KOPT-K1 (cell line): ENCODE measurements around the gene IL26.

Experiments used
- H3K27ac ChIP-seq: fragments of 200-600 bp; sonication (generic); 2 replicates; pipeline ENCODE4 v1.5.1; 2016; ENCODE audit warnings: antibody characterized with exemption, mild to moderate bottlenecking, low read depth, low read length; ENCODE audit not compliant: poor library complexity, severe bottlenecking
- H3K36me3 ChIP-seq: fragments of 200-600 bp; sonication (generic); 2 replicates; pipeline ENCODE4 v1.5.1; 2017; ENCODE audit warnings: antibody characterized with exemption, mild to moderate bottlenecking, low read length, moderate library complexity; ENCODE audit not compliant: insufficient read depth
- H3K9me3 ChIP-seq: fragments of 200-600 bp; sonication (generic); 2 replicates; pipeline ENCODE4 v1.5.1; 2017; ENCODE audit warnings: antibody characterized with exemption, low read length, mild to moderate bottlenecking; ENCODE audit not compliant: insufficient read depth, poor library complexity, severe bottlenecking

IL26 gene

DNA sequence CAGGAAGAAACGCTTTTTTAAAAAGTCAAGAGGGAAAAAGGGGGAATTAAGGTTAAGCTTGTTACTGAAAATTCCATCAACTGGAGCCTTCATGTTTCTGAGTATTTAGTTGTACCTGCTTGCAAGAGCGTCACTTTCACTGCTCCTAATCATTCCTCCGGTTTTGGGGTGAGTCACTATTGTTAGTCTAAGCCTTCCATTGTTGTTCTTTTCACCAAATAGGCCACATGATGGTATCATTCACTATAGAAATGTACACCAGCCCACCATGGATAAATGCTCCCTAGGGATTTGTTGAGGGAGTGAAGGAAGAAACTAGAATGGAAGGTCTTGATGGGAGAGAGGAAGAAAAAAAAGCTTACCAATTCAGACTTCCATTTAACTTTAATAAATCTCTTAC is 24.8 kb upstream of the IL26 start:
- Histone ChIP-seq H3K9me3 (peaks cover 5% of the 10 kb centered on the region), H3K36me3 (no peaks in the 10 kb centered on the region), H3K27ac (no peak overlapping the region)

DNA sequence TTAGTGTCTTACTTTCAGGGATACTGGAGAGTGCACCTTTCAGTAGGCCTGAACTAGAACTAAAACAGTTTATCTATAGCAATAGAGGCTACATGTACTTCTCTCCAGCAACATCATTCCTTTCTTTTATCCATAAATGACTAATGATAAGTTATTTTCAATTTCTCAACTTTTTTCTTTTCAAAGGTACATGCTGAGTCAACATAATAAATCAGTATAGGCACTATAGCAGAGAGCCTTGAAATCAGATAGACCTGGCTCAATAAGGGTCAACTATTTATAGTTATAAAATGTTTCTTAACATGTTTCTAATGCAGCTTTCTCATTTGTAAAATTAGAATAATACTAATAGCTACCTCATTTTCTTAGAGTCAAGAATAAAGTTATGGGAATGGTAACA is 22.2 kb upstream of the IL26 start:
- Histone ChIP-seq H3K36me3 (no peaks in the 10 kb centered on the region), H3K27ac (no peak overlapping the region), H3K9me3 (peaks cover 5% of the 10 kb centered on the region)

DNA sequence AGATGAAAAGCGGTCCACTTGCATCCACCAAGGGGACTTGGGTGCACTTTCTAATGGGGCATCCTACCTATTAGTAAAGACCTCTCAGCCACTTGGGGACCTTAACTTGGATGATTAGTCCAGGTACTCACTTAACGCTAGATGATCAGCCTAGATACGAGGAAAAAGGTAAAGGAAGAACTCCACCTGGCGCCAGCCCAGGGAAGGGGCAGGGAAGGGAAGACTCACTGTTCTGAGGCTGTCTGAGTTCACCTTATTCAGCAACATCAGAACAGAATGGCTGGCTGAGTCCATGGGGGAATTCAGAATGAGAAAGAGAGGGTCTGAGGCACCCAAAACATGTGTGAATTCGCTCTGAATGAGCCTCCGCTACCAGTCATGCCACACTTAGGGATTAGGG is 20.7 kb upstream of the IL26 start:
- peaks cover 5% of the 10 kb centered on the region for H3K9me3 ChIP-seq
- H3K27ac ChIP-seq = no peak overlapping the region
- no peaks in the 10 kb centered on the region for H3K36me3 ChIP-seq

DNA sequence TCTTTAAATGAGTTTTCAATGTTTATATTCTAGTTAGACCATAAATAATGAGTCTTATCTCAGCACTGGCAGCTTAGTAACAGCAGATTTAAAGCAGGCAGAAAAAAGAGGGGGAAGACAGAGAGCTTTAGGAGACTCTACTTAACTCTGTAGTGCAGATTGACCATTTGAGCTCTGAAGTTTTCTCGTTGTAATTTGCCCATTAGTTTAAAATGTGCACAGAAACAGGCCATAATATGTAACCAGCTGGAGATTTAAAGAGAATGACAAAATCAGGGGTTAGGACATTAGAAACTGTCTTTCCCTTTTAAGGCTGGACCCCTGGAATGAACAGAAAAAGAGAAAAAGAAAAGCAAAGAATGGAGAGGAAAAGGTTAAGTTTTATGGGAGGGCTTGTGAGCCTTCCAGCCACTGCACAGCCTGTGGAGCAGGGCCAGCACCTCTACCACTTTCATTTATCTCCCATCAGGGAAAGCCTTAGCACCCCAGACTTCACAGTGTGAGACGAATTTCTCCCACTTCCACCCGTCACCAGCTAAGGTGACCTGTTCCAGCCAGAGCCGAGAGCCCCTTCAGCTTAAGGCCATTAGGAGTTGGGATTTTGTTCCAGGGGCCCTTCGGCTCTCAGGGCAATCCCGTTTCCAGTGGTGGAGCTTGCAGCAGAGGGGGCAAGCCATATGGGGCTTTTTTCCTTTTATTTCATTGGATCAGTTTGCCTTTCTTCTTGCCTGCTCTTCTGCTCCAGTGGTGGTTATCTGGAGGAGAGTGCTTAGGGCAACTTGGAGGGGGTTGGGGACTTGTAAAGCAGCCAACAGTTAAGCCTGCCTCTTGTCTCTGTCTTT is 19.8 kb upstream of the IL26 start:
- no peaks in the 10 kb centered on the region for H3K36me3 ChIP-seq
- H3K9me3 ChIP-seq = peaks cover 5% of the 10 kb centered on the region
- no peak overlapping the region for H3K27ac ChIP-seq

DNA sequence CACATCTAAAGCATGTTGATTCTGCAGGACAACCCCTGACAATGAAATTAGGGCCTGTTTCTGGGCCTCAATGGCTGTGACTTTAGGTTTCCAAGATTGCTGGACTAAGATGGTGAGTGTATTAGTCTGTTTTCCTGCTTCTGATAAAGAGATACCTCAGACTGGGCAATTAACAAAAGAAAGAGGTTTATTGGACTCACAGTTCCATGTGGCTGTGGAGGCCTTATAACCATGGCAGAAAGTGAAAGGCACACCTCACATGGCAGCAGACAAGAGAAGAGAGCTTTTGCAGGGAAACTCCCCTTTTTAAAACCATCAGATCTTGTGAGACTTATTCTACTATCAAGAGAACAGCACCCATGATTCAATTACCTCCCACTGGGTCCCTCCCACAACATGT is 17.2 kb upstream of the IL26 start:
- no peak overlapping the region for H3K27ac ChIP-seq
- peaks cover 5% of the 10 kb centered on the region for H3K9me3 ChIP-seq

DNA sequence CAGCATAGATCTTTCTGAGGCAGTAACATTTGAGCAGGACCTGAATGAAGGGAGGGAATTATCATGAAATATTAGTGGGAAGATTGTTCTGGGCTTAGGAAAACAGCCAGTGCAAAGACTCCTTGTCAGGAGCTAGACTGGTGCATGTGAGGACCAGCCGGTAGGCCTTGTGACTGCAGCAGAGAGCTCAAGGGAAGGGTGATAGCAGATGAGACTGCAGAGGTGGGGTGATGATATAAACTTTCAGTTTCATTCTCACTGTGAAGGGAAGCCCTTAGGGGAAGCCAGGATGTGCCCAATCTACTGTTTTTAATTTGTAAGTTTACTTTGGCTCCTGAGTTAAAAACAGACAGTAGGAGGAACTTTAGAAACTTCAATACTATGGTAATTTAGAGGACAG is 15.4 kb upstream of the IL26 start:
- no peaks in the 10 kb centered on the region for H3K36me3 ChIP-seq
- H3K9me3 ChIP-seq = no peaks in the 10 kb centered on the region
- peak overlapping the region; percentile 72 for H3K27ac ChIP-seq

More for the DNA sequence above, 17.2 kb upstream of the IL26 start:
- no peaks in the 10 kb centered on the region for H3K36me3 ChIP-seq

DNA sequence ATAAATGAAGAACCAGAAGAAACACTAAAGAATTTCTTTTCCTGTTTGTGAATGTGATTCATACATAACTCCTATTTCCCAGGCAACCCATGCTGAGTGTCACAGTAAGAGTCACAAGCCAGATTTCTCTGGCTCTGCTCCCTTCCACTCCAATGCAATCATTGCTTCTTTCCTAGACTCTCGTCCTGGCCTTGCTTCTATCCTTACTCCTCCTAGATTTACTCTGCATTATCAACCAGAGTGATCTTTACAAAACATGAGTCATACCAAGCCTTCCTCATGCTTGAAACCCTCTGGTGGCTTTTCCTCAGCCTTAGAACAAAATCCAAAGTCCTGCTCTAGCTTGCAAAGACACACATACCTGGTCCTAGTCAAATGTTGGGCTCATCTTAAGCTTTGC is 14.5 kb upstream of the IL26 start:
- H3K36me3 ChIP-seq = no peaks in the 10 kb centered on the region
- peak overlapping the region; percentile 72 for H3K27ac ChIP-seq
- H3K9me3 ChIP-seq = no peaks in the 10 kb centered on the region

DNA sequence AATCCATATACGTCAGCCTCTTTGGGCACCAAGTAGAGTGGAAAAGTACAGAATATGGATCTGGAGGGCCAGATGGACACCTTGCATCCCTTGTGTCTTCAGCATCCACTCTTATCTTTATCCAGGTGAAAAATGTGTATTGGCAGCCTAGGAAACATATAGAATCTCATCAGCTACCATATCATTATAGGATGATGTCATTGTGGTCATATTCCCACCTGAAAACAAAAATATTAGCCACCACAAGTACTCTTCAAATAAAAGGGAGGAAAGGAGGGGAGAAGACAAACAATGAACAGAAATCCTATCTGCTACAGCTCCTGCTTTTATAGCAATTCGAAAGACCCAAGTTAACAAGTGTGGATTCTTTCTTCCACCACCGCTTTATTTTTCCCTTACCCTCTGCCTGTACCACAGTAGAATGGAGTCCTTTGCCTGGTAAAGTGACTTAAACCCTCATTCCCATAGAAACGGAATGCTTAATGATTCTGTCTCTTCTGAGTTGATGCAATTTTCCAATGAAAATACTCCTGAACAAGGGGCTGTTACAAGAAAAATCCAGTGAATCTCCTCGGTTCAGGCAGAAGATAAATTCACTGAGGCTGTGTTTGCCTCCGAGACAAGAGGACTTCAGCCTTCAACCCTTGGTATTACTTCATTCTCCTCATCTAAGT is 13.8 kb upstream of the IL26 start:
- no peaks in the 10 kb centered on the region for H3K9me3 ChIP-seq
- no peak overlapping the region for H3K27ac ChIP-seq
- no peaks in the 10 kb centered on the region for H3K36me3 ChIP-seq

DNA sequence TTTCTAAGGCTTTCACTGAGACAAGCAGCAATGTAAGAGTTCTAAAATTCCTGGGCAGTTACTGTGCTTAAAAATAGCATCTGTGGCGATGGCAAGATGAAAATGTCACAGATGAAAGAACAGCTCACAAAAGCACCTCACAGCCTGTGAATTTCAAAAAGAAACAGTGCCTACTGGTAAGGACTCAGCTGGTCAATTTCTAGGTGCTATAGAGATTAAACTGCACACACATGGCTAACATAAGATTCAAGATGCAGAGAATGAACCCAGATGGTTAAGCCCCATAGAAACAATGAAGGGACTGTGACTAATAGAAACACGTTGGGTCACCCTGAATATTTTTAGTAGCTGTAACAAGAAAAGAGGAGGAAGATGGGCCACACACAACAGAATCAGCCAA is 12.0 kb upstream of the IL26 start:
- Histone ChIP-seq H3K27ac (peak overlapping the region; percentile 81), H3K36me3 (no peaks in the 10 kb centered on the region), H3K9me3 (no peaks in the 10 kb centered on the region)

DNA sequence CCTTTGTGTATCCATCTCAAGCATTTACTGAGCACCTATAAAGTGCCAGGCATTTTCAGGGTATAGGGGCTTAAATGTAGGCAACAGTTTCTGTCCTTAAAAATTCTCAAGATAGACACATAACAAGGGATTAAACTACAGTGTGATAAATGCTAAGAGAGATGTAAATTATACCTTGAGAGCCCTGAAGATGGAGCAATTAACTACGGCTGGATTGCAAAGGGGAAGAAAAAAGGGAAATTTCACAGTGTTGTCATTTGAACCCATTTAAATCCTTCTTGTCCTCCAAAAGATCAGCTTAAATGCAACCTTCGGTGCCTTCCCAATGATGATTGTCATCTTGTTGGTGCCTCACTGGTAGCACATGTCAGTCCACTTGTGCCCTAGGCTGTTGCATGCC is 11.5 kb upstream of the IL26 start:
- no peaks in the 10 kb centered on the region for H3K36me3 ChIP-seq
- peak overlapping the region; percentile 81 for H3K27ac ChIP-seq
- H3K9me3 ChIP-seq = no peaks in the 10 kb centered on the region

DNA sequence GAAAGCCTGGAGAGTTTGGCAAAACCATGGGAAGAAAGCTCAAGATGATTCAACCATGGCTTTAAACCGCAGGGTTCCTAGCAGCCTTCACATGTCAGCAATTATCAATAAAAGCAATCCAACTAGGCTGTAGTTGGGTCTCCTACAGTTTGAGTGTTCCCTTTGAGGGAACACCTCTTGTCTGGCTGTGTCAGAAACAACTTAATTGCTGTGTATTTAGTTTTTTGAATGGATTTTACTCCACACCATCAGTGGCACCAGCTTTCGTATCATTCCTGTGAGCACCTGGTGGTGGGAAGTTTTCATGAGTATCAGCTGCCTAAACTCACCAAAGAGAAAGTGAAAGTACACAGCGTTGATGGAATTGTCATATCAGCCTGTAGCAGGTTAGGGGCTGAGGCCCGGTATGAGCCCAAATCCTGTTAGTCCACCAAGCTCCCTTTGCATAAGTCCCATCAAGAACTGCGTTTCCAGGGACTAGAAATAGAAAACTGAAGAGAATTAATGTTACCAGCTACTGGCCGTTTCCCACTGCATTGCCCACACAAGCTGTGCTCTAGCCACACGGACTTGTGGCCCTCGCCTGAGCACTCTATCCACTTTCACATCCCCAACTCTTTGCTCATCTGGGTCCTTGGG is 10.9 kb upstream of the IL26 start:
- H3K36me3 ChIP-seq = no peaks in the 10 kb centered on the region
- H3K27ac ChIP-seq = peak overlapping the region; percentile 81
- H3K9me3 ChIP-seq = no peaks in the 10 kb centered on the region

DNA sequence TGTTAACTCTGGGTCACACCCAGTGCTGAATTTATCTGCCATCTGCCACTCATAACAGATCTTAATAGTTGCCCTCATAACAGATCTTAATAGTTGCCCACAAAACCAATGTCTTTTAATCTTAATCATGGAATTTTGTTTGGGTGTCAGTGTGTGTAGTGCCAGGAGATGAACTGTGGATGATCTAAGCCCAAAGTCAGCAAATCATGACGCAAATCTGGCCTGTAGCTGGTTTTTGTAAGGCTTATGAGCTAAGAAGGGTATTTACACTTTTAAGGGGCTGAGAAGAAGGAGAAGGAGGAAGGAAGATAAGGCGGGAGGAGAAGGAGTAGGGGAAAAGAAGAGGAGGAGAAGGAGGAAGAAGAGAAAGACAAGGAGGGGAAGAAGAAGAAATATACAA is 10.0 kb upstream of the IL26 start:
- H3K9me3 ChIP-seq = no peaks in the 10 kb centered on the region
- no peaks in the 10 kb centered on the region for H3K36me3 ChIP-seq
- H3K27ac ChIP-seq = no peak overlapping the region

DNA sequence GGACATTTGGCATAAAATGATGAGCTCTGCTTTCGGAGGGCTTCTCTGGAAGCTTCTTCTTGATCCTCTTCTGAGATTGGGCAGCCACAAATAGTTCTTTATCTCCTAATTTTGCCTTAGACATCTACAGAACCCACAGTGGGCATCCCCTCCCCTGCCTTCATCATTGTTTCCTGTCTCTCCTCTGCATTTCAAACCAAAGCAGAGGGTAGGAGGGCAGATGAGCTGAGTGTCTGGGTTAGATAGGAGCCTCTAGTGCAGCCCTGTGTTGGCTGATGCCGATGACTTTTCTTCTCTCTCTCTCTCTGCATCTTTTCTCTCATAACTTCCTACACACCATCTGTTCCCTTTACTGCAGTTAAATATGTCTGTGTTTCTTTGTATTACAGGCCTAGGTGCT is 8.5 kb upstream of the IL26 start:
- Histone ChIP-seq H3K9me3 (no peaks in the 10 kb centered on the region), H3K36me3 (no peaks in the 10 kb centered on the region), H3K27ac (peak overlapping the region; percentile 12)

DNA sequence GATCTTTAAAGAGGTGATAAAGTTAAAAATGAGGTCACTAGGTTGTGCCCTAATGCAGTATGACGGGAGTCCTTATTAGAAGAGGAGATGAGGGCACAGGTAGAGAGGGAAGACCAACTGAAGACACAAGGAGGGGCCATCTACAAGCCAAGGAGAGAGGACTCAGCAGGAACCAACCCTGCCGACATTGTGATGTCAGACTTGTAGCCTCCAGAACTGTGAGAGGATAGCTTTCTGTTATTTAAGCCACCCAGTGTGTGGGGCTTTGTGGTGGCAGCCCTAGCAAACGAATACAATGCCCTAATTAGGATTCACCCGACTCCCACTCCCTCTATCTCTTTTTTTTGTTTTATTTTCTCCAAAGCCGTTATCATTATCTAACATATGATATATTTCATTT is 7.9 kb upstream of the IL26 start:
- Histone ChIP-seq H3K27ac (no peak overlapping the region), H3K9me3 (no peaks in the 10 kb centered on the region), H3K36me3 (no peaks in the 10 kb centered on the region)

DNA sequence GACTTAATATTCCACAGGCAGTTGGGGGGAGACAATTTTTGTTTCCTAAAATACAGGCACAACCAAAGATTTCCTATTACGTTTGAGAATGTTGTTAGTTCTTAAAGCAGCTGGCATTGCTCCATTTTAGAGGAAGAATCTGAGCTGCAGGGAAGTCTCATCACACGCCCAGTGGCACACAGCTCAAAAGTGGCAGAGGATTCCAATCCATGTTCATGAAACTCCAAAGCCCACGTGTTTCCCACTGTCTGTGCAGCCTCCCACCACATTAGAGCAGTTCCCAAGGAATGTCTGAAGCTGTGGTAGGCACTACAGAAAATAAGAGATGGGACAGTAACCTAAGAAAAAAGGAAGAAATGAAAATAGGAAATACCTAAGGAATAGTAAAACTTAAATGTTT is 6.1 kb upstream of the IL26 start:
- H3K9me3 ChIP-seq = no peaks in the 10 kb centered on the region
- H3K36me3 ChIP-seq = no peaks in the 10 kb centered on the region
- H3K27ac ChIP-seq = no peak overlapping the region
